Cardiac ventricle fibroblast (primary cell): ENCODE measurements around the gene SEMA3D. TPM values are rescaled to one million over a fixed set of nuclear protein-coding genes. Genes with fewer than 3 reads are reported as not detected.

Experiments
- total RNA-seq: library from RNA; depleted of rRNA; stranded (reverse); fragments of >200 nt; gene quantifications from 2 replicates; pipeline ENCODE4 v1.2.3, GENCODE V29; 2015

SEMA3D gene
- 0.05 and 0.12 TPM in 2 replicates for total RNA-seq

GRCh38 chr7:85186521-85187241, at the start of gene SEMA3D:
SEMA3D (minus strand) TSS chr7:85187056; CDS start chr7:85121891, 65,165 bp downstream.

